NCI-H2081 (cell line): ENCODE results near the gene CCT5.
"Not testable (repeated sequence)": the region's sequence is repeated elsewhere in the genome, so short reads cannot be mapped to it uniquely, and the experiment has no call there.

ENCODE experiments used
- DNase-seq, 2 experiments: peaks; one replicate each; lab custom pipeline; 2025; lab: John Stamatoyannopoulos, UW

Gene CCT5

DNA sequence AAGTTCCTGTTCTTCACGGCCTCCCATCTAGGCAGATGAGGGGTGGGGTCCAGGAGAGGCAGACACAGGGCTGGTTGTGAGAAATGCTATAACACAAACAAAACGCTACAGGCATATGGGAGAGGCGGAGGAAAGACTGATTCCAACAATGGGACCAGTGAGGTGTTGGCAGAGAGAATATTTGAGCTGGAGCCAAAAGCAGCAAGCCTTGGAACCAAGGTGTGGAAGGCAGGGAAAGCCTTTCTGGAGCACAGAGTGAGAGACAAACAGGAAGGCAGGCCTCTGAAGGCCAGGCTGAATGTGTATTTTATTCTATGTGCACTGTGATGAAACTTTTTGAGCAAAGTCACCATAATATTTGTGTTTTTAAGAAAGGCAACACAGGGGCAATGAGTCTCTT lies 3.3 kb upstream of the CCT5 start:
- DNase-seq: peak; percentile 66 to 85

DNA sequence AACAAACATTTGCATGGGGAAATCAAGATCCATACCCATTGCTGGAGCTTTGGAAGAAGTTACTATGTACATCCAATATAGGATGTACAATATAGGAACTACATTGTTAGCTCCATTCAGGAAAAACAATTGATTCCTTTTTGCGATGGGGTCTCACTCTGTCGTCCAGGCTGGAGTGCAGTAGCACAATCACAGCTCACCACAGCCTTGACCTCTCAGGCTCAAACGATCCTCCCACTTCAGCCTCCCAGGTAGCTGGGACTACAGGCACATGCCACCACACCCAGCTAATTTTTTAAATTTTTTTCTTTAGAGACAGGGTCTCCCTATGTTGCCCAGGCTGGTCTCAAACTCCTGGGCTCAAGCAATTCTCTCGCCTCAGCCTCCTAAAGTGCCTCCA lies 2.9 kb upstream of the CCT5 start:
- not testable (repeated sequence) for DNase-seq

DNA sequence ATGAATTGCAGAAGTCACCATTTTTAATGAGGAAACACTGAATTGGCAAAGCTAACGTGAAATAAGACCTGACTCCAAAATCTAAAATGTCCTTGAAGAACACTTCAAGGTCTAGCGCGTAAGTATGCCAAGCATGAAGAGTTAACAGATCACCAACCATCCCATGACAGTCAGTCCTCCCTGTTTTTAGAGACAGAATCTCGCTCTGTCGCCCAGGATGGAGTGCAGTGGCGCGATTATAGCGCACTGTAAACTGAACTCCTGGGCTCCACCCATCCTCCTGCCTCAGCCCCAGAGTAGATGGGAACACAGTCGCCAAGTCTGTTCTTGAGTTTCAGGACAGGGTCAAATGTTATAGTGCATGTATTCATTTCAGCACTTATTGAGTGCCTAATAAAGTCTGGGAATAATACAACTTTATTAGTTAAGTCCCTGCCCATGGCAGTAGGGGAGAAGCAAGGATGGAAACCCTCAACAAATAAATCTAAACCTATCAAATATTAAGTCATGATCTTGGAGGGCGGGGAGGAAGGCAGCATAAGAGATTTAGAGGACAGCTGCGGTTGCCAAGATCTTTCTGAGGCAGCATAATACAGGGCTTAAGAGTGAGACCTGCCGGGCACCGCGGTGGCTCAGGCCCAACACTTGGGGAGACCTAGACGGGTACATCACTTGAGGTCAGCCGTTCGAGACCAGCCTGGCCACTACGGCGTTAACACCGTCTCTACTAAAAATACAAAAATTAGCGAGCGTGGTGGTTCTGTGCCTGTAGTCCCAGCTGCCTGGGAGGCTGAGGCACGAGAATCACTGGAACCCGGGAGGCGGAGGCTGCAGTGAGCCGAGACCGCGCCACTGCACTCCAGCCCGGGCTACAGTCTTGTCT lies 1.5 kb upstream of the CCT5 start:
- DNase-seq: peak in 1 of 2 experiments; percentile 37

DNA sequence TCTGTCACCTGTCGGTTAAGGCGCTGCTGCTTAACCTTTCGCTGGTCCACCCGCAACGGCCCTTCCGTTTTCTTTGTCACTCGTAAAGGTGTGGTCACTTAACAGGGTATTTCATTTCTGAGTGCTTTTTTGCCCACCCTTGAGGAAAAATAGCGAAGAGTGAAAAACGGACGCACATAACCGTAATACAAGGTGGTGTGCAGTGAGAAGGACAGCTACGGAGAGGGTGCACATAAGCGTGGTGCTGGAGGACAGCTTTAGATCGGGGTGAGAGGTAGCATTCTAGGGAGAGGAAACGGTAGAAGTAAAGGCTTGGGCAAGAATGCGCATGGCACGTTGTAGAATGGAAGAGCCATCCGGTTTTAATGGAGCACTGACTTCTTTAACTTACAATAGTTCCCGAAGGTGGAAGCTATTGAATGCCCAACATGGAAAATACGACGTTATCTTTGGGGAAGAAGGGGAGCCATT lies 761 bp downstream of the CCT5 start:
- DNase-seq: peak in 1 of 2 experiments; percentile 63

DNA sequence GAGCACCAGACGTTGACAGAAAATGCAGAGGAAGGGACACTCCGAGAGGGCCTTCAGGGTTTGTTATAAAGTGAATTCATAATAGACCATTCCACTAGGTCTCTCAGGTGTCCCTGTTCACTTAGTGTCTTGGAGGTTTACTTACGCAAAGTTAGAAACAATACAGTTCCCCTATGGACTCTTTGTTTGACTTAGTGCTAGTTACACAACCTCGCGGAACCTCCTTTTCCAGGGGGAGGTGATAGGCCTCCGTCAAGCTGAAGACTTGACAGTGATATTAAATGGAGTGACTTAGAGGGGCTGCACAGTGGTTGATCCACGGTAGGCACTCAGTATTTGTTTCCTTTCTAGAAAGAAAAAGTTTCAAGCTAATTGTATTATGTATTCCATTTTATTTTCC lies 1.3 kb downstream of the CCT5 start:
- no peak for DNase-seq

DNA sequence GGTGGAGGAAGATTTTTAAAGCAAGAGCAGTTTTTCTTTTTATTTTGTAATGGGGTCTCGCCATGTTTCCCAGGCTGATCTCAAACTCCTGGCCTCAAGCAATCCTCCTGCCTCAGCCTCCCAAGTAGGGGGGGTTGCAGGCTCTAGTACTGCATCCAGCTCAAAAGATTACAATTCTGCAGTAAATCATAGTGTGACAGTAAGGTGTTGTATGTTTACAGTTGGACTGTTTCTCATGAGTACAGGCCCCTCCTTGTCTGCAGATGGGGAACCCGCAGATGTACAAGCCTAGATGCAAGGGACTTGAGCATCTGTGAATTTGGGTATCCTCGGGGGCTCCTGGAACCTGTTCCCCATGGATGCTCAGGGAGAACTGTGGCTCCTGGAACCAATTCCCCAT lies 3.3 kb downstream of the CCT5 start:
- DNase-seq: no peak

DNA sequence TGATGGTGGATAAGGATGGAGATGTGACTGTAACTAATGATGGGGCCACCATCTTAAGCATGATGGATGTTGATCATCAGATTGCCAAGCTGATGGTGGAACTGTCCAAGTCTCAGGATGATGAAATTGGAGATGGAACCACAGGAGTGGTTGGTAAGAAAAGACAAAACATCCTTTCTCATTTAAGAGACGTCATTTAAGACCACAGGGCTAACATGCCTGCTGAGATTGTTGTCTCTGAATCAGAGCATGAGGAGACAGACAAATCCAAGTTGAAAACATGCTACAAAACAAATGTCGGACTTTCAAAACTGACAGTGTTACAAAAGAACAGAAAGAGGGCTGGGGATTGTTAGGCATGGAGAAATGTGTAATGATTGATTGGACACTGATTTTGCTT lies 4.6 kb downstream of the CCT5 start:
- no peak for DNase-seq

DNA sequence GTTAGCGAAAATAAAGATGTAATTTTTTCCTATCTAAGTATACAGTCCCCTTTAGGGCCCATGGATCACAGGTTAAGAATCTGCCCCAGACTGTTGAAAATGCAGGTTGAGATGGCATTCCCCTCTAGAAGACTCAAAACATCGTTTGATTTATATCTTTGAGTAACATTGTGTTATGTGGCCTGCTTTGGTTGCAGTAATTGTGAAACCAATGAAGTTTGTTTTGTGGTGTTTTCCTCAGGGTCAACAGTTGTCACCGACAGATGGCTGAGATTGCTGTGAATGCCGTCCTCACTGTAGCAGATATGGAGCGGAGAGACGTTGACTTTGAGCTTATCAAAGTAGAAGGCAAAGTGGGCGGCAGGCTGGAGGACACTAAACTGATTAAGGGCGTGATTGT lies 7.8 kb downstream of the CCT5 start:
- no peak for DNase-seq

DNA sequence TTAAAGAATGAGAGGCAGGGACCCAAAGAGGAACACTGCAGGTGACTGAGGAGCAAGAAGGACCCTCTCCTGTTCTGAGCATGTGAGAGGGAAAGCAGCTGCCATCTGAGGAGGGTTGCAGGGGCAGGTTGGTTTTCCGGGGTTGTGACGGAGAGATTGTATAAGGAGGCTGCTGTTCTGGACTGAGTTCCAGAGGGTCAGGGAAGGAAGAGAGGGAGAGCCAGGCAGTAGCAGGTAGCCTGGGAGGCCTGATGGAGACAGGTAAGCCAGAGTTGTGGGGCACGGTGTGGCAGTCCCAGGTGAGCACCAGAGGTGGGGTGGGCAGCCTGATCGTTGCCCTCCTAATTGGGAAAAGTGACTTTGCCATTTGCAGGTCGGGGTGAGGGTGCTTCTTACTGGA lies 9.8 kb downstream of the CCT5 start:
- DNase-seq: no peak

DNA sequence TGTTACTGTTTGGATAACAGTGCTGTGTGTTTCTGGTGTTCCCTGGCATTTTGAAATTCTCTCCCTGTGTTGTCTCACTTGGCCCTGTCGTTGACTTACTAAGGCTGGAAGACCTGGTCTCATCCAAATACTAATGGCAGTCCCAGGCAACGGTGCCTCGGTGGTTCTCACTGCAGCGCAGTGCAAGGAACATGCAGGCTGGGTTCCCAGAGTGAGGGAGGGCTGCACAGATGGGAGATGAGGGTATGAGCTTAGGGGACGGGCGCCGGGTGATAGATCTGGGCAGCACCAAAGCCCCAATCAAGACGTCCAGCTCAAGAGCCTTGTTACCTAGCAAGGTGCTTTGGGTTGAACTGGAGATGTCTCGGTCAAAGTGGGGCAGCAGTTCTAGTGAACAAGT lies 11.0 kb downstream of the CCT5 start:
- no peak for DNase-seq

DNA sequence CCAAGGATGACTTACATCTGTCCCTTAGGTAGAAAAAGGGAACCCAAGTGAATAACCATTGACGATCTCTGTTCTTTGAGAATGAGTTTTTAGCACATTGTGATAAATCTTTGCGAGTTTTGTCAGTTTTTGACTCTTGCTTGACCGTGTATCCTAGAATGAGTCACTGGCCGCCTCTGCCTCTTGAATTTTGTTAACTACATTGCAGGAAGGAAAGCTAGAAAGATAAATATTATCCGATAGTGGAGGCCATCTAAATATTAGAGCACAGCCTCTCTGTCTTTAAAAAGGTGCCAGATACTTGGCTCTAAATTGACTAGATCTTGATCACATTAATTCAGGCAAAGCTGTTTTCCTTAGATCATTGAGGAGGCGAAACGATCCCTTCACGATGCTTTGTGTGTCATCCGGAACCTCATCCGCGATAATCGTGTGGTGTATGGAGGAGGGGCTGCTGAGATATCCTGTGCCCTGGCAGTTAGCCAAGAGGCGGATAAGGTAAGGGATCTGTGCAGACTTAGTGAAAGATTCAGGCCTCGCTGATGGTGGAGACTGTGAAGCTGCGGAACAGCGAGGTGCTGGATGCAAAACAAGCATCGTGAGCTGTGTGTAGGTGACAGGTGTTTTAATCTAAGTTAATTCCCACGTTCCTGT lies 12.2 kb downstream of the CCT5 start:
- DNase-seq: peak; percentile 43 to 50

DNA sequence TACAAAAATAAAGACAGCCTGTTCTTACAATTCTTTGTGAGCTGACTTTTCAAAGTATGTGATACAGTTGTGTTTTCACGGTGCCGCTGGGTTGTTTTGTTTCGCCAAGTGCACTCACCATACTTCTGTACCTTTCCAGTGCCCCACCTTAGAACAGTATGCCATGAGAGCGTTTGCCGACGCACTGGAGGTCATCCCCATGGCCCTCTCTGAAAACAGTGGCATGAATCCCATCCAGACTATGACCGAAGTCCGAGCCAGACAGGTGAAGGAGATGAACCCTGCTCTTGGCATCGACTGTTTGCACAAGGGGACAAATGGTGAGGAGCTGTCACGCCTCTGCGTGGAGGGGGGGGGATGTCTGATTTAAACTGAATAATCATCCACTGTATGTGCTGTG lies 12.9 kb downstream of the CCT5 start:
- DNase-seq: no peak

DNA sequence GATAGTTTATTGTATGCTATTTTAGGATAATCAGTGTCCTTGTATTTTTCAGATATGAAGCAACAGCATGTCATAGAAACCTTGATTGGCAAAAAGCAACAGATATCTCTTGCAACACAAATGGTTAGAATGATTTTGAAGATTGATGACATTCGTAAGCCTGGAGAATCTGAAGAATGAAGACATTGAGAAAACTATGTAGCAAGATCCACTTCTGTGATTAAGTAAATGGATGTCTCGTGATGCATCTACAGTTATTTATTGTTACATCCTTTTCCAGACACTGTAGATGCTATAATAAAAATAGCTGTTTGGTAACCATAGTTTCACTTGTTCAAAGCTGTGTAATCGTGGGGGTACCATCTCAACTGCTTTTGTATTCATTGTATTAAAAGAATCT lies 14.5 kb downstream of the CCT5 start:
- no peak for DNase-seq

DNA sequence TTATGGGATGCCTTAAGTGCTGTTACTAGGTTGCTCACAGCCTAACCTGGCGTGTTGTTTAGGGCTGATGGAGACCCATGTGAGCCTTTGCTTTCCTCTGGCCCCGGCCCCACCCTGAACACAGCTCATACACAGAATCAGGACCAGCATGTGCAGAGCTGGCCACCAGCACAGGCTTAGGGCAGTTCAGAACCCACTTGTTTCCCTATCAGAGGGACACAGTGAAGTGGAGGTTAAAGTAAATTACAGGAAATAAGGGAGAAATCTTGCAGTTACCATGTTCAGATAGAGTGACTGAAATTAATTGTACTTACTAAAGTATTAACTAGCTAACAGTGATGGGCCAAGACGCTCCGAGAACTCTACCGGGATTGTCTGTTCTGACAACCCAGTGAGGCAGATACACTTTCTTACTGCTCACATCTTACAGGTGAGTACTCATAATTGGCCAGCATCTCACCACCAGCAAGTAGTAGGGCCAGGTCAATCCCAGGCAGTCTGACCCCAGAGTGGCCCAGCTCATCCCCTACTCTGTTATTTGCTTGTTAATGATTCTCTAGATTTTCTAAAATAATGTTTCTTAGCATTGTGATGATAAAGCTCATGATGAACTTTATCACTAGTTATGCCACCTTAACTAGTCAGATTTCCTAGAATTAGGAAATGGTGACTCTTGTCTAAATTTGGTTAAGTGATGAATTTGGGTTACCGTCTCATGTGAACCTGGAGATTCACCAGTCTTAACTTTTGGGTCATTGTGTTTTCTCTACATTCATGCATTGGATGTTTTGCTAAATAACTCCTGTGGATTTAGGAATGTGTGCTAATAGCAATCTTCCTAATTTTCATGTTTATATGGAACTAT lies 15.4 kb downstream of the CCT5 start:
- DNase-seq: no peak

DNA sequence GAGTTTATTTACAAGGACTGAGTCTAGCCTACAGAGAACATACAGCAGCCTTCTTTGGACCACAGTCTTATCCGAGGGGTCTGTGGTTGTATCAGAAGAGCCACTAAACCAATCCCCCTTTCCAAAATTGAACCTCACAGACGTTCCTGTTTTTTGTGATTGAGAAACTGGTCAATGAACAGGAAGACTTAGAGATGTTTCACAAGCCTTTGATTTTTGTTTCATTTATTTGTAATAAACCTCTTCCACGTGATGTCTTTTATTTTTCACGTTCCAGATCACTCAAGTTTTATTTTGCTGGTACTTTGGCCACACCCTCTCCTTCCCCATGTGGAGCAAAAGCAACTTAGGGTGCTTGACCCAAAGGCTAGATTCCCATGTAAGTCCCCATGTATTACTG lies 16.1 kb downstream of the CCT5 start:
- DNase-seq: no peak

DNA sequence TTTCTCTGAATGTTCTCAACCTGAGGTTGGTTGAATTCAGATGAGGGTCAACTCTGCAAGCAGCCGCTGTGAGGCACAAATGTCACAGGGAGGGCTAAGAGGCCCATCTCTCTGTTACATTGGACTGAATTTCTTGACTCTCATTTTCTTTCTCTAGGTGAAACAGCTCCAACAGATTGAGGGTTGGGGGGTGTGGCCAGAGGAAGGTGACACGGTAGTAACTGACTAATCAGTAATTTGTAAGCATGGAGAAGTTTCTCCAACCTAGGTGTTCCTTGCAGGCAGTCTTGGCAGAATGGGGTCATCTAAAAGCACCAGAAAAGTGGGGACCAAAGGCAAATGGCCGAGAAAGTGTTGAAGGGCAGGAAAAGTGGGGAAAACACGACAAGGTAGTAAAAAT lies 16.8 kb downstream of the CCT5 start:
- no peak for DNase-seq

DNA sequence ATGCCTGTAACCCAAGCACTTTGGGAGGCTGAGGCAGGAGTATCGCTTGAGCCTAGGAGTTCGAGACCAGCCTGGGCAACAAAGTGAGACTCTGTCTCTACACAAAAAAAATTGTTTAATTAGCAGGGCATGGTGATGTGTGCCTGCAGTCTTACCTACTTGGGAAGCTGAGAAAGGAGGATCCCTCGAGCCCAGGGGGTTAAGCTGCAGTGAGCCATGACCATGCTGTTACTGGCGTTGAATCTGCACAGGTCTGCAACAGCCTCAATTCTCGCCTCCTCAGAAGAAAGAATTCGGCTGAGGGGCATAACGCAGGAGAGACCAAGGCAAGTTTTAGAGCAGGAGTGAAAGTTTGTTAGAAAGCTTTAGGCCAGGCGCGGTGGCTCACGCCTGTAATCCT lies 18.0 kb downstream of the CCT5 start:
- no peak for DNase-seq

DNA sequence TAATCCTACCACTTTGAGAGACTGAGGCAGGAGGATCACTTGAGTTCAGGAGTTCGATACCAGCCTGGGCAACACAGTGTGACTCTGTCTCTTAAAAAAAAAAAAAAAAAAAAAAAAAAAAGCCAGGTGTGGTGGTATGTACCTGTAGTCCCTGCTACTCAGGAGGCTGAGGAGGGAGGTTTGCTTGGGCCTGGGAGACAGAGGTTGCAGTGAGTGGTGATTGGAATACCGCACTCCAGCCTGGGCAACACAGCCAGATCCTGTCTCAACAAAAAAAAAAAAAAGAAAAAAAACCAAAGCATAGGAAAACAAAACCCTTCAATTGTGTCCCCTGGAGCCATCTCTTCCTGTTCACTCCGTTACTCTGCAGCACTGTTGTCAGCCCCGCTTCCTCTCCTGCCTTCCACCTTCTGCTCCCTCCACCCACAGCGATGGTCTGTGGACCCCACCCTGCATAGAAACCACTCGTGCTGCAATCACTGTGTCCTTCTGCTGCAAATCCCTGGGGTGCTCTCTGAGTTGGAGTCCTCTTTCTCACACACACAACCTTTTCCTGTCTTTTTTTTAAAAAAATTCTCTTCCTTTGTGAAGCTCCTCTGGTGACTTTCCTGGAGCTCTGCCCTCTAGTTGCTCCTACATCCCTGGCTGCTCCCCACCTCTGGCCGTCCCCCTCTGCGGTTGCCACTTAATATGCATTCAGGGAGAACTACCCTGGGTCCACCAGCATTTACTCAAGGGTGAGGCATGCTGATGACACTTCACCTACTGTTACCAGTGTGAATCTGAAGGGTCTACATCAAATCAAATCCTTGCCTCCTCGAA lies 22.2 kb downstream of the CCT5 start:
- DNase-seq: no peak

DNA sequence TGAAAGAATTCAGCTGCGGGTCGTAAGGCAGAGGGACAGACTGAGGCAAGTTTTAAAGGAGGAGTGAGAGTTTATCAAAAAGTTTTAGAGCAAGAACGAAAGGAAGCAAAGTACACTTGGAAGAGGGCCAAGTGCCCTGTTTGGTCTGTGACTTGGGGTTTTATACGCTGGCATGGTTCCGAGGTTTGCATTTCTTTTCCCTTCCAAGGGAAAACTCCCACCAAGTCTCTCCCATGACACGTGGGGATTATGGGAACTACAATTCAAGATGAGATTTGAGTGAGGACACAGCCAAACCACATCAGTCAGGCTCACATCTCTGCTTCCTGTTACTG lies 22.8 kb downstream of the CCT5 start:
- DNase-seq: not testable (repeated sequence)

DNA sequence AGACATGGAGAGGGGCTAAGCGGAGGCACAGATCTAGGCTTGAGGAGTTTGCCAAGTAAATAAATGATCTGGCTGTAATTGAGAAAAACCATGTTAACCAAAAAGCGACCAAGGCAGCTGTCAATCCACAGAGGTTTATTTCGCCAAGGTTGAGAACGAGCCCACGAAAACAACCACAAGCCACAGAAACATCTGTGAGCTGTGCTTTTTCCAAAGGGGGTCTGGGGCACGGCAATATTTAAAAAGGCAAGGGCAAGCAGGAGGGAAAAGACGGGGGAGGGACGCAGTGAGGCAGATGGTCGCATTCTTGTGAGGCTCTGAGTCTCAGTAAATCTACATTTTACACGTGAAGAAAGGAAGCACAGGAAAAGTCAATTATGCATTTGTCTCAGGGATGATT lies 25.4 kb downstream of the CCT5 start:
- DNase-seq: no peak

DNA sequence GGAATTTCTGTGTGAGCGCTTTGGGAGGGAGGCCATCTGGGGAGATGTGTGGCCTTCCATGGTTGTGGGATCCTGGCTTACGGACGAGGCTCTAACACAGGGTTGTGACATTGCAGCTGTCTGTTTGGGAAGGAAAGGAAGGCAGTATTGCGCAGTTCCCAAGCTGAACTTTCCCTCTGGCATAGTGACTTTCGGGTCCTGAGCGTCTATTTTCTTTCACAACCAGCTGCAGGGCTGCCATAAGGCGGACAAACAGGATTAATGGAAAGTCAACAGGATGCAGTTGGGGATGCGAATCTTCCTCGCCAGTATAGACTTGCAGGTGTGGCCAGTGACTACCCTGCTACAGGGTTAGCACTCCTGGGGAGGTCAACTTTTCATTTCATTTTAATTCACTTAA lies 25.9 kb downstream of the CCT5 start:
- no peak for DNase-seq

DNA sequence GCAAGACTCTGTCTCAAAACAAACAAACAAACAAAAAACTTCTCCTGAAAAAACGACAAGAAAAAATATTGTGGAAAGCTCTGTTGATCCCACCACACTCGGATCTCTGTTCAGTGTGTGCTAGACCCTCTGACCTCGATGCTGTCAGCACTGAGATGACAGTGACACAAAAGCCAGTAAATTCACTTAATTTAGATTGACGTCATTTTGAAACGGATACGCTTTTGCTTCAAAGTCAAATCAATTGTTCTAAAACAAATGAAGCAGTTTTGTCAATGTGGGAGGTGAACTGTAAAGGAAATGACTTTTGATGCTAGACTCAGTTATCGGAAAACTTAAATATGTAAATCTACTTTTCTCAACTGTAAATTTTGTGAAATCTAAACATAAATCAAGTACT lies 26.6 kb downstream of the CCT5 start:
- no peak for DNase-seq
